Fibroblast of pulmonary artery (primary cell): Measurements from ENCODE around the gene TTYH1.
A peak's percentile ranks its signal among the peaks of the same experiment; 100 is the strongest.

Experiments
- DNase-seq: peaks from one replicate; pipeline ENCODE4 v3.0.0-alpha.2; 2010; ENCODE audit warnings: low read depth
- H3K4me3 ChIP-seq: replicated peaks from 2 replicates; pipeline ENCODE4 v1.5.1; 2011; ENCODE audit warnings: low read depth, mild to moderate bottlenecking, control low read depth, low read length, moderate library complexity
- CTCF ChIP-seq: IDR thresholded peaks from 2 replicates; pipeline ENCODE4 v1.5.1; 2011; ENCODE audit warnings: mild to moderate bottlenecking, control low read depth, low read length, inconsistent platforms; ENCODE audit errors: missing control alignments

The TTYH1 gene

GRCh38 chr19:54448040-54448773 lies 32.9 kb downstream of the TTYH1 start:
- peak overlapping the region; percentile 99 for H3K4me3 ChIP-seq

GRCh38 chr19:54448774-54449700 lies 33.8 kb downstream of the TTYH1 start, which contains the start of gene LENG8:
Gene LENG8, plus strand, starts transcription at chr19:54449199. Its CDS starts 2,146 bp downstream, at chr19:54451345.
- DNase-seq: peak; percentile 99
- TF ChIP-seq CTCF: no peak
- H3K4me3 ChIP-seq: peak within 1 kb of the TSS; percentile 99

More at GRCh38 chr19:54448040-54448773, 32.9 kb downstream of the TTYH1 start:
- peak; percentile 60 for DNase-seq
- no peak for TF ChIP-seq CTCF

- DNase-seq: peak; percentile 29
- no peak for TF ChIP-seq CTCF
- H3K4me3 ChIP-seq: peak overlapping the region; percentile 99
Observed at GRCh38 chr19:54449701-54450069, 34.4 kb downstream of the TTYH1 start.

- peak overlapping the region; percentile 99 for H3K4me3 ChIP-seq
Observed at GRCh38 chr19:54451331-54451871, 36.1 kb downstream of the TTYH1 start.

GRCh38 chr19:54451997-54452396 lies 36.7 kb downstream of the TTYH1 start:
- no peak overlapping the region for H3K4me3 ChIP-seq
- no peak for DNase-seq
- no peak for TF ChIP-seq CTCF

More at GRCh38 chr19:54451331-54451871, 36.1 kb downstream of the TTYH1 start:
- no peak for DNase-seq
- no peak for TF ChIP-seq CTCF

- no peak for DNase-seq
- H3K4me3 ChIP-seq: no peak overlapping the region
- no peak for TF ChIP-seq CTCF
Observed at GRCh38 chr19:54452626-54453025, 37.4 kb downstream of the TTYH1 start.
